ENCODE measurements around the gene GTPBP4. TPM values are rescaled to one million over a fixed set of nuclear protein-coding genes. Genes with fewer than 3 reads are reported as not detected.
A peak's percentile ranks its signal among the peaks of the same experiment; 100 is the strongest.

GTPBP4 gene
- total and polyA plus RNA-seq, 2 of the 13 experiments (the other 11 are each of a cell fraction or from before 2014, with no cell fraction given) = 24.1 to 85.5 TPM

- no peak for TF ChIP-seq ZFY (CRISPR knock-in tag; IDR thresholded peaks at IDR 0.05)
- TF ChIP-seq FOXP4 (CRISPR knock-in tag; IDR thresholded peaks at IDR 0.05) = peak; percentile 59; the same call in 1 of the 2 replicates
- TF ChIP-seq KDM5B (CRISPR knock-in tag; IDR thresholded peaks at IDR 0.05; ENCODE audit: borderline replicate concordance) = no peak
- no peak for TF ChIP-seq ZNF251 (CRISPR knock-in tag; IDR thresholded peaks at IDR 0.05)
- TF ChIP-seq NFE2 (CRISPR knock-in tag; IDR thresholded peaks at IDR 0.05) = no peak
- TF ChIP-seq TFAP4 (IDR thresholded peaks at IDR 0.05; ENCODE audit: borderline replicate concordance, low read depth) = peak; percentile 71; the same call in 1 of the 2 replicates
- TF ChIP-seq NR3C1 (CRISPR knock-in tag; IDR thresholded peaks at IDR 0.05) = no peak
- no peak for TF ChIP-seq ZNF292 (CRISPR knock-in tag; IDR thresholded peaks at IDR 0.05; ENCODE audit: borderline replicate concordance, low read depth)
- TF ChIP-seq ATRX (CRISPR knock-in tag; IDR thresholded peaks at IDR 0.05; ENCODE audit: borderline replicate concordance) = no peak
- TF ChIP-seq ZNF543 (CRISPR knock-in tag; IDR thresholded peaks at IDR 0.05) = no peak
- TF ChIP-seq ATF7 (IDR thresholded peaks at IDR 0.05) = no peak
- 0 out of 2 replicates have a peak, but pooled peaks have one; percentile 30 for TF ChIP-seq ATF7 (CRISPR knock-in tag; IDR thresholded peaks at IDR 0.05)
- no peak for TF ChIP-seq ZNF7 (CRISPR knock-in tag; IDR thresholded peaks at IDR 0.05)
- no peak for TF ChIP-seq ADNP (CRISPR knock-in tag; IDR thresholded peaks at IDR 0.05)
- peak; percentile 17; the same call in 1 of the 2 replicates for TF ChIP-seq HNF1A (IDR thresholded peaks at IDR 0.05; ENCODE audit: low read depth)
- TF ChIP-seq HNF1A (CRISPR knock-in tag; IDR thresholded peaks at IDR 0.05; ENCODE audit: borderline replicate concordance) = peak; percentile 48; the same call in 1 of the 2 replicates
- TF ChIP-seq REL (CRISPR knock-in tag; conservative IDR thresholded peaks at IDR 0.05) = no peak
- TF ChIP-seq ZZZ3 (CRISPR knock-in tag; IDR thresholded peaks at IDR 0.05; ENCODE audit: borderline replicate concordance) = 0 out of 2 replicates have a peak, but pooled peaks have one; percentile 9
- TF ChIP-seq KLF12 (CRISPR knock-in tag; IDR thresholded peaks at IDR 0.05; ENCODE audit: borderline replicate concordance) = no peak; the same call in 1 of the 2 replicates
- no peak for TF ChIP-seq MYC (CRISPR knock-in tag; IDR thresholded peaks at IDR 0.05; ENCODE audit: borderline replicate concordance)
- no peak for TF ChIP-seq PRPF4 (IDR thresholded peaks at IDR 0.05; ENCODE audit: low read depth, low read length, poor library complexity, severe bottlenecking)
- no peak for TF ChIP-seq NFKB2 (CRISPR knock-in tag; IDR thresholded peaks at IDR 0.05; ENCODE audit: borderline replicate concordance)
- TF ChIP-seq RCOR2 (CRISPR knock-in tag; IDR thresholded peaks at IDR 0.05) = peak; percentile 48; the same call in 1 of the 2 replicates
- TF ChIP-seq ZNF703 (CRISPR knock-in tag; IDR thresholded peaks at IDR 0.05; ENCODE audit: borderline replicate concordance) = 0 out of 2 replicates have a peak, but pooled peaks have one; percentile 67
These were observed 17.7 kb upstream of the GTPBP4 start (continued) for GRCh38 chr10:970311-971149.

Data from HepG2 (cell line).